SHP77 (cell line): ENCODE results near the gene MINDY4.
A peak's percentile ranks its signal among the peaks of the same experiment; 100 is the strongest.

Experiments used
- DNase-seq, 2 experiments: peaks; one replicate each; lab custom pipeline; 2025; lab: John Stamatoyannopoulos, UW

The MINDY4 gene

GRCh38 chr7:30771174-30771879 is at the start of gene MINDY4:
TSS of gene MINDY4 (plus strand) at chr7:30771417. CDS start at chr7:30771494, 77 bp downstream.
- peak in 1 of 2 experiments; percentile 17 for DNase-seq

- no peak for DNase-seq
Observed at GRCh38 chr7:30722187-30722586, 49.0 kb upstream of the MINDY4 start.

GRCh38 chr7:30722671-30723070 is 48.5 kb upstream of the MINDY4 start:
- DNase-seq = no peak

- DNase-seq = no peak
Observed at GRCh38 chr7:30723776-30724175, 47.4 kb upstream of the MINDY4 start.

- DNase-seq = no peak
Observed at GRCh38 chr7:30726296-30727006, 44.8 kb upstream of the MINDY4 start.

GRCh38 chr7:30727061-30727945 is 43.9 kb upstream of the MINDY4 start:
- no peak for DNase-seq

- DNase-seq = no peak
Observed at GRCh38 chr7:30728591-30729100, 42.6 kb upstream of the MINDY4 start.

- DNase-seq = no peak
Observed at GRCh38 chr7:30729642-30730041, 41.6 kb upstream of the MINDY4 start.

- no peak for DNase-seq
Observed at GRCh38 chr7:30730097-30730496, 41.1 kb upstream of the MINDY4 start.

GRCh38 chr7:30730996-30731395 is 40.2 kb upstream of the MINDY4 start:
- no peak for DNase-seq

- DNase-seq = peak; percentile 9 to 32
Observed at GRCh38 chr7:30731581-30731980, 39.6 kb upstream of the MINDY4 start.

- no peak for DNase-seq
Observed at GRCh38 chr7:30732606-30733005, 38.6 kb upstream of the MINDY4 start.

GRCh38 chr7:30733216-30733615 is 38.0 kb upstream of the MINDY4 start:
- no peak for DNase-seq

- no peak for DNase-seq
Observed at GRCh38 chr7:30733691-30734090, 37.5 kb upstream of the MINDY4 start.

GRCh38 chr7:30734497-30734896 is 36.7 kb upstream of the MINDY4 start:
- no peak for DNase-seq

GRCh38 chr7:30735631-30736030 is 35.6 kb upstream of the MINDY4 start:
- DNase-seq = no peak

GRCh38 chr7:30736291-30736690 is 34.9 kb upstream of the MINDY4 start:
- no peak for DNase-seq

- DNase-seq = no peak
Observed at GRCh38 chr7:30738026-30738915, 32.9 kb upstream of the MINDY4 start.

GRCh38 chr7:30739691-30740090 is 31.5 kb upstream of the MINDY4 start:
- no peak for DNase-seq

GRCh38 chr7:30740417-30741181 is 30.6 kb upstream of the MINDY4 start:
- peak; percentile 57 to 59 for DNase-seq

- DNase-seq = no peak
Observed at GRCh38 chr7:30741289-30741688, 29.9 kb upstream of the MINDY4 start.
